K562 (cell line): ENCODE data around the gene SLC20A1. TPM values are rescaled to one million over a fixed set of nuclear protein-coding genes. Genes with fewer than 3 reads are reported as not detected.

Source experiments
- CEBPB ChIP-seq: fragments of 450-650 bp; IDR thresholded peaks from 2 replicates; pipeline ENCODE4 v1.6.1; 2016; ENCODE audit warnings: missing genetic modification characterization, missing compliant biosample characterization
- FOXP4 ChIP-seq: sonication (generic); formaldehyde crosslinking; IDR thresholded peaks from 2 replicates; pipeline ENCODE4 v1.8.0; 2022; ENCODE audit warnings: mild to moderate bottlenecking, missing genetic modification reagents, borderline replicate concordance
- GTF2B ChIP-seq: IDR thresholded peaks from 2 replicates; pipeline ENCODE4 v1.6.1; 2011; ENCODE audit not compliant: insufficient read length; ENCODE audit errors: extremely low read depth
- MBD2 ChIP-seq: sonication (generic); IDR thresholded peaks from 2 replicates; pipeline ENCODE4 v1.6.1; 2016; ENCODE audit warnings: low read depth, borderline replicate concordance
- MYNN ChIP-seq, 2 experiments: sonication (generic); formaldehyde crosslinking in 1 of 2; IDR thresholded peaks; 2 replicates each; pipeline versions ENCODE4 v1.5.0 to v1.6.1; 2016 to 2020; ENCODE audit warnings: antibody characterized with exemption in 1 of 2, missing genetic modification reagents in 1 of 2
- SIX5 ChIP-seq, 2 experiments: IDR thresholded peaks; 2 replicates each; pipeline ENCODE4 v1.6.1; 2011; ENCODE audit warnings: low read length in 2 of 2, borderline replicate concordance in 1 of 2, low read depth in 1 of 2, mild to moderate bottlenecking in 1 of 2, moderate library complexity in 1 of 2; ENCODE audit not compliant: insufficient read depth in 1 of 2
- TFE3 ChIP-seq: fragments of 450-650 bp; formaldehyde crosslinking; IDR thresholded peaks from 2 replicates; pipeline ENCODE4 v1.4.0; 2020; ENCODE audit warnings: mild to moderate bottlenecking, mixed read lengths
- ZBTB17 ChIP-seq: fragments of 450-650 bp; formaldehyde crosslinking; IDR thresholded peaks from 2 replicates; pipeline ENCODE4 v1.4.0; 2020; ENCODE audit warnings: mild to moderate bottlenecking
- ZNF395 ChIP-seq: fragments of 200-800 bp; sonication (Bioruptor generic); IDR thresholded peaks from 2 replicates; pipeline ENCODE4 v1.6.1; 2017; ENCODE audit warnings: missing genetic modification characterization, missing compliant biosample characterization
- polyA plus RNA-seq, 8 experiments: library from polyadenylated mRNA; depleted of rRNA in 4 of 8; stranded (reverse) in 5 of 8; unstranded in 3 of 8; fragments of >200 nt; fragmentation: Nextera tagmentation in 2 of 8; fragmentation: Illumina TruSeq in 1 of 8; extraction: Ambion mirVana in 2 of 8; extraction: Trizol in 1 of 8; gene quantifications; 2 replicates each; pipeline versions ENCODE4 v1.2.1 to v1.2.3, GENCODE V29; 2011 to 2014; ENCODE audit warnings: inconsistent platforms in 1 of 8, missing spikeins in 1 of 8
- total RNA-seq, 7 experiments: library from RNA; depleted of rRNA in 6 of 7; stranded (reverse); fragments of >200 nt in 6 of 7; fragmentation: Illumina TruSeq in 2 of 7; extraction: Trizol in 2 of 7; gene quantifications; 2 replicates each; pipeline versions ENCODE4 v1.2.1 to v1.2.3, GENCODE V29; 2011 to 2021; ENCODE audit warnings: low replicate concordance in 1 of 7

SLC20A1 gene
- total and polyA plus RNA-seq, 9 of the 15 experiments (the other 6 are each of a cell fraction or from before 2014, with no cell fraction given) = 53.8 to 150 (median 74.7) TPM

GRCh38 chr2:112662704-112663103, 17.0 kb downstream of the SLC20A1 start (continued):
- TF ChIP-seq TFE3 (CRISPR knock-in tag) (no peak), MBD2 (no peak), FOXP4 (no peak), ZBTB17 (CRISPR knock-in tag) (no peak), CEBPB (peak; percentile 26; the same call in 1 of the 2 replicates), ZNF395 (no peak), GTF2B (no peak), SIX5 (IDR thresholded peaks at IDR 0.05; ENCODE audit: borderline replicate concordance in 1 of 2, insufficient read depth in 1 of 2, low read depth in 1 of 2, low read length in 2 of 2) (no peak), MYNN (IDR thresholded peaks at IDR 0.05) (no peak), MYNN (CRISPR knock-in tag; IDR thresholded peaks at IDR 0.05) (no peak)
